HCT116 (cell line): ENCODE results near the gene VCAN. TPM values are rescaled to one million over a fixed set of nuclear protein-coding genes. Genes with fewer than 3 reads are reported as not detected.

Experiments used
- ATAC-seq: fragments of 200-7000 bp; cut with Tn5 transposase; 2 replicates; pipeline ENCODE4 v1.9.1; 2020; ENCODE audit warnings: mild to moderate bottlenecking, moderate library complexity
- BruUV-seq: library from RNA; stranded (reverse); fragments of 400-500 nt; replicated peaks from 2 replicates; lab custom pipeline; 2021; lab: Mats Ljungman, UMichigan
- CTCF ChIA-PET: fragments of 300-600 bp; sonication (Branson Sonifier 250); formaldehyde crosslinking; loops from one replicate; lab custom pipeline; 2021; ENCODE audit warnings: antibody characterized with exemption; lab: Charles Lee
- POLR2A ChIA-PET: fragments of 300-600, 350-600 bp; sonication (Branson Sonifier 250); formaldehyde crosslinking; loops from one replicate; lab custom pipeline; 2021; ENCODE audit warnings: antibody characterized with exemption; lab: Charles Lee
- RAD21 ChIA-PET, 2 experiments: fragments of 300-600 bp; sonication (Branson Sonifier 250); formaldehyde crosslinking; loops; one replicate each; lab custom pipeline; 2023; ENCODE audit warnings: low total read pairs in 2 of 2; ENCODE audit not compliant: uncharacterized antibody in 2 of 2, unreplicated experiment in 2 of 2, low non-redundant PET in 1 of 2; lab: Charles Lee
- DNase-seq: peaks from one replicate; pipeline ENCODE4 v3.0.0-alpha.2; 2010; ENCODE audit warnings: low read depth, low spot score
- H2AFZ ChIP-seq: fragments of 200-600 bp; shearing (Covaris generic), sonication (generic); 2 replicates; pipeline ENCODE4 v1.6.1; 2017; ENCODE audit warnings: low read depth, mixed run types, mixed read lengths, antibody characterized with exemption, low read length; ENCODE audit not compliant: poor library complexity, severe bottlenecking
- H3K27ac ChIP-seq: 2 replicates; pipeline ENCODE4 v1.5.1; 2012; ENCODE audit warnings: low read depth, low read length
- H3K27me3 ChIP-seq: fragments of 200-600 bp; sonication (generic); 2 replicates; pipeline ENCODE4 v1.6.1; 2016; ENCODE audit warnings: mixed run types, low read length, mixed read lengths; ENCODE audit not compliant: insufficient read depth
- H3K36me3 ChIP-seq, 2 experiments: fragments of 200-500 bp in 1 of 2; fragments of 200-600 bp in 1 of 2; sonication (Bioruptor generic) in 1 of 2; sonication (generic) in 1 of 2; 2 replicates each; pipeline versions ENCODE4 v1.5.1 to v1.6.1; 2014 to 2016; ENCODE audit warnings: low read length in 2 of 2, inconsistent platforms in 1 of 2, mixed read lengths in 1 of 2, mixed run types in 1 of 2; ENCODE audit not compliant: insufficient read depth in 2 of 2, control insufficient read depth in 1 of 2
- H3K4me1 ChIP-seq, 2 experiments: fragments of 200-600 bp in 1 of 2; sonication (generic) in 1 of 2; 2 replicates each; pipeline versions ENCODE4 v1.5.1 to v1.6.1; 2012 to 2017; ENCODE audit warnings: low read length in 2 of 2, inconsistent platforms in 1 of 2, mild to moderate bottlenecking in 1 of 2, mixed read lengths in 1 of 2, mixed run types in 1 of 2, moderate library complexity in 1 of 2; ENCODE audit not compliant: insufficient read depth in 2 of 2, control insufficient read depth in 1 of 2
- H3K4me2 ChIP-seq: fragments of 200-600 bp; sonication (generic); 2 replicates; pipeline ENCODE4 v1.6.1; 2017; ENCODE audit warnings: mixed run types, low read length, mixed read lengths
- H3K4me3 ChIP-seq, 2 experiments: fragments of 200-600 bp in 1 of 2; sonication (generic) in 1 of 2; replicated peaks in 1 of 2; 2 replicates each; pipeline ENCODE4 v1.5.1; 2011 to 2016; ENCODE audit warnings: low read length in 2 of 2, control low read depth in 1 of 2, low read depth in 1 of 2, mild to moderate bottlenecking in 1 of 2, mixed read lengths in 1 of 2, mixed run types in 1 of 2
- H3K79me2 ChIP-seq: fragments of 200-600 bp; sonication (generic); 2 replicates; pipeline ENCODE4 v1.6.1; 2017; ENCODE audit warnings: mild to moderate bottlenecking, mixed run types, low read length, moderate library complexity, mixed read lengths; ENCODE audit not compliant: insufficient read depth
- H3K9ac ChIP-seq: fragments of 200-600 bp; sonication (generic); 2 replicates; pipeline ENCODE4 v1.6.1; 2016; ENCODE audit warnings: low read length, mixed read lengths
- H3K9me2 ChIP-seq: fragments of 200-600 bp; sonication (generic), shearing (Covaris generic); 2 replicates; pipeline ENCODE4 v1.6.1; 2017; ENCODE audit warnings: mixed run types, mild to moderate bottlenecking, moderate library complexity; ENCODE audit not compliant: insufficient read depth
- H3K9me3 ChIP-seq, 2 experiments: fragments of 200-500 bp in 1 of 2; fragments of 200-600 bp in 1 of 2; sonication (Bioruptor generic) in 1 of 2; sonication (generic) in 1 of 2; 2 replicates each; pipeline ENCODE4 v1.6.1; 2014 to 2017; ENCODE audit warnings: low read length in 2 of 2, mixed read lengths in 2 of 2, inconsistent platforms in 1 of 2, low read depth in 1 of 2, mild to moderate bottlenecking in 1 of 2, mixed run types in 1 of 2, moderate library complexity in 1 of 2; ENCODE audit not compliant: control insufficient read depth in 1 of 2, insufficient read depth in 1 of 2
- H4K20me1 ChIP-seq: fragments of 200-600 bp; sonication (generic), shearing (Covaris generic); 2 replicates; pipeline ENCODE4 v1.6.1; 2017; ENCODE audit warnings: mixed run types, mild to moderate bottlenecking, moderate library complexity; ENCODE audit not compliant: insufficient read depth
- ATF3 ChIP-seq: IDR thresholded peaks from 2 replicates; pipeline ENCODE4 v1.6.1; 2012
- CBX3 ChIP-seq: IDR thresholded peaks from 2 replicates; pipeline ENCODE4 v1.6.1; 2012; ENCODE audit warnings: low read depth
- EGR1 ChIP-seq: IDR thresholded peaks from 2 replicates; pipeline ENCODE4 v1.6.1; 2012; ENCODE audit warnings: low read depth
- ELF1 ChIP-seq: IDR thresholded peaks from 2 replicates; pipeline ENCODE4 v1.6.1; 2012; ENCODE audit warnings: low read depth, borderline replicate concordance
- EZH2 ChIP-seq: fragments of 200-600 bp; sonication (generic); IDR thresholded peaks from 2 replicates; pipeline ENCODE4 v1.6.1; 2017; ENCODE audit warnings: antibody characterized with exemption, mixed run types
- EZH2phosphoT487 ChIP-seq: fragments of 200-600 bp; IDR thresholded peaks from 2 replicates; pipeline ENCODE4 v1.6.1; 2018; ENCODE audit warnings: antibody characterized with exemption, borderline replicate concordance
- FOSL1 ChIP-seq: IDR thresholded peaks from 2 replicates; pipeline ENCODE4 v1.6.1; 2012; ENCODE audit warnings: low read depth
- JUND ChIP-seq: IDR thresholded peaks from 2 replicates; pipeline ENCODE4 v1.6.1; 2012
- MAX ChIP-seq: IDR thresholded peaks from 2 replicates; pipeline ENCODE4 v1.6.1; 2012
- POLR2A ChIP-seq: IDR thresholded peaks from 2 replicates; pipeline ENCODE4 v1.7.0; 2011; ENCODE audit warnings: borderline replicate concordance; ENCODE audit not compliant: insufficient read depth, insufficient read length; ENCODE audit errors: extremely low read depth
- RAD21 ChIP-seq: IDR thresholded peaks from 2 replicates; pipeline ENCODE4 v1.6.1; 2012; ENCODE audit warnings: low read depth, mild to moderate bottlenecking
- REST ChIP-seq: IDR thresholded peaks from 2 replicates; pipeline ENCODE4 v1.6.1; 2012; ENCODE audit warnings: low read depth
- SIN3A ChIP-seq: IDR thresholded peaks from 2 replicates; pipeline ENCODE4 v1.6.1; 2012; ENCODE audit warnings: low read depth
- SP1 ChIP-seq: IDR thresholded peaks from 2 replicates; pipeline ENCODE4 v1.6.1; 2012; ENCODE audit warnings: low read depth
- TCF7L2 ChIP-seq: IDR thresholded peaks from 2 replicates; pipeline ENCODE4 v1.7.0; 2011; ENCODE audit warnings: borderline replicate concordance, inconsistent platforms; ENCODE audit not compliant: insufficient read depth, insufficient read length; ENCODE audit errors: extremely low read depth
- YY1 ChIP-seq: IDR thresholded peaks from 2 replicates; pipeline ENCODE4 v1.6.1; 2011; ENCODE audit warnings: low read length, low read depth, moderate library complexity, mild to moderate bottlenecking; ENCODE audit not compliant: insufficient replicate concordance; ENCODE audit errors: extremely low read depth
- ZBTB33 ChIP-seq: IDR thresholded peaks from 2 replicates; pipeline ENCODE4 v1.6.1; 2011; ENCODE audit warnings: mild to moderate bottlenecking, low read length, moderate library complexity; ENCODE audit not compliant: insufficient replicate concordance; ENCODE audit errors: extremely low read depth
- ZFX ChIP-seq: fragments of 450-650 bp; IDR thresholded peaks from 2 replicates; pipeline ENCODE4 v1.6.1; 2017
- ZNF274 ChIP-seq: fragments of 200-500 bp; sonication (Bioruptor generic); IDR thresholded peaks from 2 replicates; pipeline ENCODE4 v1.6.1; 2014; ENCODE audit warnings: mild to moderate bottlenecking, low read depth, low read length, inconsistent platforms
- intact Hi-C: fragments of 100-400 bp; cut with micrococcal nuclease; formaldehyde crosslinking; loops from 2 replicates; pipeline ENCODE4 v1.10.0; 2022
- total RNA-seq: library from RNA; stranded (reverse); gene quantifications from one replicate; pipeline ENCODE4 v1.2.1, GENCODE V29; 2021; ENCODE audit not compliant: unreplicated experiment

VCAN gene
- total RNA-seq, 1 experiment from 2014 or later, result 49.9 TPM

GRCh38 chr5:83568186-83568585, 96.6 kb downstream of the VCAN start (continued):
- TF ChIP-seq ZBTB33, result no peak
- TF ChIP-seq JUND, result no peak
- no peak for TF ChIP-seq RAD21
- no peak for TF ChIP-seq YY1
- TF ChIP-seq, all 23 proteins: peak for 0

GRCh38 chr5:83570916-83571315, 99.4 kb downstream of the VCAN start:
- no peaks in the 10 kb centered on the region for H3K79me2 ChIP-seq
- ChIA-PET CTCF (no interaction called here), POLR2A (no interaction called here), RAD21 (no interaction called here)
- H3K27me3 ChIP-seq, result no peaks in the 10 kb centered on the region
- H3K9ac ChIP-seq, result no peak overlapping the region
- no TSS peak for BruUV-seq
- intact Hi-C loops, result no loop called here
- H3K4me1 ChIP-seq, result peaks cover 12 to 19% of the 10 kb centered on the region in 2 experiments; a peak in 3 of 4 replicates
- H3K27ac ChIP-seq, result no peak overlapping the region
- H3K4me3 ChIP-seq, result no peak overlapping the region
- no peaks in the 10 kb centered on the region for H3K9me3 ChIP-seq
- H4K20me1 ChIP-seq, result no peaks in the 10 kb centered on the region
- H3K4me2 ChIP-seq, result no peak overlapping the region
- H3K9me2 ChIP-seq, result no peaks in the 10 kb centered on the region
- no peak for DNase-seq
- H2AFZ ChIP-seq, result no peak overlapping the region
- H3K36me3 ChIP-seq, result peaks cover 0 to 4% of the 10 kb centered on the region in 2 experiments; a peak in 1 of 4 replicates
- ATAC-seq, result no peak
- TF ChIP-seq ZNF274 (no peak), ZBTB33 (no peak), MAX (no peak), SIN3A (no peak), ZFX (no peak), EZH2 (no peak), FOSL1 (no peak), POLR2A (no peak), REST (no peak), ATF3 (no peak), ELF1 (no peak), JUND (no peak), EGR1 (no peak), SP1 (no peak), CBX3 (no peak), YY1 (no peak), EZH2phosphoT487 (no peak), TCF7L2 (no peak)
